GM11168 (cell line): ENCODE measurements around the gene FSIP1.

Experiments used
- in situ Hi-C: fragments of 300-500 bp; cut with MboI; formaldehyde crosslinking; loops from one replicate; pipeline ENCODE4 v1.12.0; 2022; ENCODE audit warnings: low sequenced_read_pairs; ENCODE audit not compliant: unreplicated experiment

Gene FSIP1

DNA sequence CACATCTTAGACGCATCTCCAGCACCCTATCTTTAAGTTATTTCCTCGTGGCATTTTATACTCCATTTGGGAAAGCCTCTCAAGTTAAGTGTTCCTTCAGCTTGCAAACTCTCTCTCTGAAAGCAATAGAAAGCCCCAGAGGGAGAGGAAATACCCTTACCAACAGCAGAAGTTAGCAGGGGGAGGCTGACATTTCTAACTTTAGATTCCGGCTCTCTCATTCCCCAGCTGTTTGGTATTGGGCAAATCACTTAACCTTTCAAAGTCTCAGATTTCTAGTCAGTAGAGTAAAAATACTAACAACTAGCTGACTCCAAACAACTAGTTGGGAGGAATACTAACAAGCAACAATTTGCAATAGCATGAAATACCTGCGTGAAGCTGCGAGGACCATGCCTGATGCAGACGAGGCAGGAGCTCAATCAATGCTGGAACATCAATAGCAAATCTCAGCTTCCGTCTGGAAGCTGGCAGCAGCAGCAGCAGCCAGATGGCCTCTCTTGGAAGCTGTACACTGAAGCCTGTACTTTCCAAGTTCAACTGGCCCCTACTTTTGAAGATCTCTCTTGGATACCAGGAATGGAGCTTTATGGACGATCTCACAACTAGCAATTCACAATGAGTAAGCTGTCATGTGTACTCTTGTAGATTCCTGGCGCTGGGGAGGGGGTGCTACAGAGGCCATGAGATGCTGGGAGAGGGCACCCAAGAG, 153.9 kb downstream of the FSIP1 start:
- in situ Hi-C loops: no loop called here

DNA sequence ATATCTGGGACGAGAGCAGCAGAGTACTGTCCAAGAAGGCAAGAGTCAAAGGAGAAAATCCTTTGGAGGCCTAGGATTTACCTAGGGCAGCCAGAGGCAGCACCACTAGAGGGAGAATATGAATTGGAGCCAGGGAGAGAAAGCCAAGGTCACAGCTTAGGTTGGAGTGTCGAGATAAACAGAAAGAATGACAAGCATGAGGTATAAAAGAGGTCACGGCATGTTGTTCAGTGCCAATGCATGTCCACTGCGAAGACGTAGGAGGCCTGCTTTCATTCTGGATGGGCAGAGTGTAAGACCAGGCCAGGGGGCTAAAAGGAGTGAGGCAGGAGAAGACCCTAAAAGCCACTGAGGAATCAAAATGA, 154.5 kb downstream of the FSIP1 start:
- in situ Hi-C loops: no loop called here

DNA sequence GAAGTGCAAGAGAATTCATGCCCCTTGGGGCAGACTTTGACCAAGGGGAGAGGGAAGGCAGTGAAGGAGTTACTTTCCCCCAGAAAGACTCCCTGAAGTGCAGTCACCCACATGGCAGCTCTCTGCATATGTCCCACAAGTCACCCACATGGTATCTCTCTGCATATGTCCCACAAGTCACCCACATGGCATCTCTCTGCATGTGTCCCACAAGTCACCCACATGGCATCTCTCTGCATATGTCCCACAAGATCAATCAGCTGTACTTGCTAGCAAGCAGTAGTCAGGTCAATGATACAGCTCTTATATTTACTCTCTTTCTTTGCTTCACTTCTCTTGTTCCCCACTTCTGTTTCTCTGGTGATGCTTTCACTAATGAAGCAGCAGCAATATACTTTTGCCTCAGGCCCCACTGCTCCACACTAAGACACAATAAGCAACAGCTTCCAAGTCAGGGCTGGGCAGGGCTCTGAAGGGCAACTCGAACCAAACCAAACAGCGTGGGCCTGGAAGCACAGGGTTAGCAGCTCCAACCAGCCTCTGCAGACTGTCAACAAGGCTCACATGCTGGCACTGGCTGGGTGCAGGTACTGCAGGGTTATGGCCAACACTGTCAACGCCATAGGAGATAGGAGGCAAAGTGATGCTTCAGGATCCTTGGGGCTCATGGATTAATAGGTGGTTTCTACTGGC, 155.0 kb downstream of the FSIP1 start:
- in situ Hi-C loops: no loop called here

GRCh38 chr15:39625856-39626255, 156.8 kb downstream of the FSIP1 start:
- in situ Hi-C loops: no loop called here

DNA sequence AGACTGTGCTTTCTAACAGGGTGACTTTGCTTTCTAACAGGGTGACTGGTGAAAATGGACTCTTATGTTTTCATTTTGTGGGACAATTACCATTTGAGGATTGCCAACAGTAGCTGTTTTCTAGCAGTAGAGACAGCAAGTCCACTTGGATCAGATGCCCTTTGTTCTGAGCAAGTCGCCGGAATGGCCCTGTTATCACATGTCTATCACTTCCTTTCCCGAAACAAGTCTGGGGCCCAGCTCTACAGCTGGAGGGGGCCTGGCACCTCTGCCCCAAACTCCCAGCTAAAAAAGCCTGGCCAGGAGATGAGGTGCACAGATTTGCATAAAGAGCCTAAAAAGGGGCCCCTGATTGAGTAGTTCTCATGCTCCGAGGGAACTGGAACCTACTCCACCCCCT, 157.2 kb downstream of the FSIP1 start:
- in situ Hi-C loops: no loop called here

DNA sequence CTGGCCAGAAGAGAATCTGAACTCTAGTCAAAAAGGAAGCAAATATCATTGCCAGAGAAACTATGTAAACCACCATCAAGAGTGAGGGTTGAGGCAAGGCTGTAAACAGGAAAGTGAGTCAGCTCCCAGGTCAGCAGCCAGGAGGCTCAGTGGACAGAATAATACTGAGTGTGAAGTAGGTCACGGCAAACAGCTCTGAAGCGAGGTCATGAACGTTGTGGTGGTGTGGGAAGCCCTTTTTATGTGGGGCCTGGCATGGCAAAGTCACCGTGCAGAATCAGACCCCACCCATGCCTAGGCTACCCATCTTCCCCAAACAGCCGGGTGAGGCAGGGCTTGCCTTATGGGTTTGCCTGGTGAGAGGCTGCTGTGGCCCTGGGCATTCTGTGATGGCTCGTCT, 157.8 kb downstream of the FSIP1 start:
- in situ Hi-C loops: no loop called here

DNA sequence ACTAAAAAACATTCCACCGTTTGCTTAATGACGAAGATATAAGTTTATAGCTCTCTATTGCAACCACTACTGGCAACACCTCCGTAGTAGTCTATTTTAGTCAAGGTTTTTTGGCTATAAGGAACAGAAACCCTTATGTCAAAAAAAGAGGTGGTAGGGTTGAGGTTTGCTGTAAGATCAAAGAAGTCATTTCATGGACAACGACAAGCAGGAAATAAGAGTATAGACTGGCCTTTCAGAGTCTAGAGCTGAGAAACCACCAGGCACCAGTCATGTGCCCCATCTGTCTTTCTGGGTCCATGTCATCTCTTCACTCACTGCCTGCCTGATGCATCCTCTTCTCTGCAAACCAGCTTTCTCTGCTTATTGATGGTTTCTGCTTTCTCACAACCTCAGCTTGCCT, 159.1 kb downstream of the FSIP1 start:
- in situ Hi-C loops: no loop called here

GRCh38 chr15:39622660-39623516, 159.8 kb downstream of the FSIP1 start:
- in situ Hi-C loops: no loop called here

DNA sequence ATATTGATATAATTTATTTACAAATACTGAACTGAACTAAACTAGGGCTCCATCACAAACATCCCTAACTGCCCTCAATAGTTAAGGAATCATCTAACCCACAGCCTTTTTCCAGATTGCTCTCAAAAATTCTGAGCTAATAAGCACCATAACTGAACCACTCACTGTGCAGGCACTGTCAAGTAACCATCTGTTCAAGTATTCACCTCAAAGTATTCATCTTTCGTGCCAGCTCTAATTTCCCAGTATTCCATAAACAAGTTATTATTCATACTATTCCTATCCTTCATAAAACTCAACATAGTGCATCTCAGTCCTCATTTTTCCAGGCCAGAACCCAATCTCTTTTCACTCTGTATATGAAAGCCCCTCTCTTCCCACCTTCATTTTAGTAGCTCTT, 160.7 kb downstream of the FSIP1 start:
- in situ Hi-C loops: no loop called here

- in situ Hi-C loops: no loop called here
These were observed 161.4 kb downstream of the FSIP1 start for GRCh38 chr15:39621210-39621609.

GRCh38 chr15:39618063-39618823, 164.4 kb downstream of the FSIP1 start:
- in situ Hi-C loops: no loop called here

DNA sequence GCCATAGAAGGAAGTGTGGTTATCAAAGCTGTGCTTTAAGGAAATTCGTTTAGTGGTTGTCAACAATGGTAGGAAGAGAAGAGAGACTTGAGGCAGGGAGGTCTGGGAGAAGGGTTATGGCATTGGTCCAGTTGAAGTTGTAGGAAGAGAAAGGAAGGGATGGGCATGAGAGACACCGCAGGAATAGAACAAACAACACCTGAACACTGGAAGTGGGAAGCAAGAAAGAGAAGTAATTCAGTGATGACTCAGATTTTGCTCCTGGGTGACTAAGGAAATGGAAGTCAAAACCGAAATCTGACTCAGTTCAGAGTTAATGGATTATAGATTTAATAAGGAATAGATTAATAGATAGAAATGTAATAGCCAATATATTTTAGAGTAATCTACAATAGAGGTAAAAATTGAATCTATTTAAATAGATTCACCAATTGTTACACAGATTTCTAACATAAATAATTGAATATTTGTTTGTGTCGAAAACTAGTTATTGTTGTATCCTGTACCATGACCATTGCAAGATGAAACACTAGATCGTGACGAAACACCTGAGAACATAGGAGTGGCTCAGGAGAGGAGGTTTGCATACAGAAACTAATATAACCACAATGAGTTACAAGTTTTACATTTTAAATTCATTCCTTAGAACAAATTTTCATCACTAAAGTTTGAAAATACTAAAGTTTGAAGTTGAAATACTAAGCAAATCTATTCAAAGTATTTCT, 165.7 kb downstream of the FSIP1 start:
- in situ Hi-C loops: no loop called here

- in situ Hi-C loops: no loop called here
These were observed 168.8 kb downstream of the FSIP1 start for GRCh38 chr15:39613861-39614260.

- in situ Hi-C loops: no loop called here
These were observed 169.4 kb downstream of the FSIP1 start for GRCh38 chr15:39613271-39613670.

DNA sequence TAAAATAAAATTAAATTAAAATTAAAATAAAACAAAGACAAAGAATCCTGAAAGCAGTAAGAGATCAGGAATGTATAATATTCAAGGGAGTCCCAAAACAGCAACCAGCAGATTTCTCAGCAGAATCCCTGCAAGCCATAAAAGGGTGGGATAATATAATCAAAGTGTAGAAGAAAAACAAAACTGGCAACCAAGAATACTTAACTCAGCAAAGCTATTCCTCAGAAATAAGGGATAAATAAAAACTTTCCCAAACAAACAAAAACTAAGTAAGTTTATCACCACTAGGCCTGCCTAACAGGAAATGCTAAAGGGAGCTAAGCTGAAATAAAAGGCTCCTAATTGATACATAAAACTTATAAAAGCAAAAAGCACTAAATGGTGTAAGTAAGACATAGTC, 172.0 kb downstream of the FSIP1 start:
- in situ Hi-C loops: no loop called here

DNA sequence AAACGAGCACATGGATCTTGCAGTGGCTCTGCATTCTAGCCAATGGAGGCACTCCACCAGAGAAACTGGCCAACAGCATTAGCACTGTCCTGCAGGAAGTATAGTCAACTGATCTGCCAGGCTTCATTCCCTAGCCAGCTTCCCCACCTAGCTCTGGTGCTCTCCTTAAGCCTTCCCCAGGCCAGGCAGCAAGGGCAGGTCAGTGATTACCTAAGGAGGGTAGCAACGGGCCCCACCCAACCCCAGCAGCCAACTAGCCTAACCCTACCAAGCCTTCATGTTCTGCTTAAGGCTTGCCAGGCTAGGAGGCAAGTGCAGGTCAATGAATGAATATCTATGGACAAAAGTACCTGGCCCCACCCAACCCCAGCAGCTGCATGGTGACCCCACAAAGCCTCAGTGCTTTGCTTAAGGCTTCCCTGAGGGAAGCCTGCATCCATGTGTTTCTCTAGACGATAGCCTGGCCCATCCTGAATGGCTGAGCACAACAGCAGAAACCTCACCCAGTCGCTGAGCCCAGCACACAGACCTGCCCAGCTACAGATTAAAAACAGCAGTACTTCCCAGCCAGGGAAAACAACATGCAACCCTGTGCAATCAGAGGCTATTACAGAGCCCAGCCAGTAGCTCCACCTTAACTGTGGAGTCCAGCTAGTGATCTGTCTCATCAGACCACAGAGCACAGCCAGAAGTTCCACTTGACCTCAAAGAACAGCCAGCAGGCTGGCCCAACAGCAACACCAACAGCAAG, 173.3 kb downstream of the FSIP1 start:
- in situ Hi-C loops: no loop called here

GRCh38 chr15:39608185-39609139, 174.2 kb downstream of the FSIP1 start:
- in situ Hi-C loops: no loop called here

DNA sequence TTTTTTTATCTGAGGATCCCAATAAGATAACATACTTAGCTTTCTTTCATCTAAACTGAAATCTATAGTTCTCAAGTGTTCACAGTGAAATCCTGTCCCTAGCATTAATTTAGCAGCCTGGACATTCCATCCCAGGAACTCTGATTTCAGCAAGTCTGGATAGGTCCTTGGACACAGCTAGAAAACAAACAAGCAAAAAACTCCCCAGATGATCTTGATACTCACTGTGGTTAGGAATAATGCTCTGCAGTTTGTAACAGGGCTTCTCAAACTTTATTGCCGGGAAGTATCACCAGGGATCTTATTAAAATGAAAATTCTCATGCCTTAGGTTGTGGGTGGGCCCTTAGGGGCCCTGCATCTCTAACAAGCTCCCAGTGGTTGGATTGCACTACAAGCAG, 177.5 kb downstream of the FSIP1 start:
- in situ Hi-C loops: no loop called here
